Thymus (tissue), 11 donors: Measurements from ENCODE around the gene ZFHX3. TPM values are rescaled to one million over a fixed set of nuclear protein-coding genes. Genes with fewer than 3 reads are reported as not detected.

ENCODE experiments used
- DNase-seq, 9 donors: peaks; one replicate each; pipeline ENCODE4 v3.0.0-alpha.2; 2013; ENCODE audit warnings: low spot score in 9 of 9, low read depth in 6 of 9, missing footprints in 1 of 9
- H3K27ac ChIP-seq, 2 donors: one replicate each; pipeline ENCODE4 v1.5.1; 2013; ENCODE audit warnings: control low read depth in 1 of 2, low read depth in 1 of 2, low read length in 1 of 2, mild to moderate bottlenecking in 1 of 2, moderate library complexity in 1 of 2
- H3K27me3 ChIP-seq, 2 donors: one replicate each; pipeline ENCODE4 v1.5.1; 2013; ENCODE audit warnings: low read length in 1 of 2; ENCODE audit not compliant: control insufficient read depth in 2 of 2, insufficient read depth in 1 of 2
- H3K36me3 ChIP-seq, 2 donors: one replicate each; pipeline ENCODE4 v1.5.1; 2013; ENCODE audit warnings: low read length in 1 of 2, mild to moderate bottlenecking in 1 of 2, moderate library complexity in 1 of 2; ENCODE audit not compliant: control insufficient read depth in 2 of 2, insufficient read depth in 2 of 2
- H3K4me1 ChIP-seq, 2 donors: one replicate each; pipeline ENCODE4 v1.5.1; 2013; ENCODE audit warnings: low read length in 2 of 2; ENCODE audit not compliant: control insufficient read depth in 2 of 2, insufficient read depth in 2 of 2
- H3K4me3 ChIP-seq, 2 donors: one replicate each; pipeline ENCODE4 v1.5.1; 2013; ENCODE audit warnings: low read length in 2 of 2, control low read depth in 1 of 2, mild to moderate bottlenecking in 1 of 2
- H3K9me3 ChIP-seq, 2 donors: one replicate each; pipeline ENCODE4 v1.5.1; 2013; ENCODE audit warnings: low read length in 1 of 2, mild to moderate bottlenecking in 1 of 2; ENCODE audit not compliant: control insufficient read depth in 2 of 2, insufficient read depth in 1 of 2
- WGBS: extraction: QIAGEN DNeasy Blood & Tissue Kit; methylation state at CpG from one replicate; pipeline ENCODE4 v1.1.7; 2013; 5-methylcytosine and 5-hydroxymethylcytosine counted together
- polyA plus RNA-seq: library from polyadenylated mRNA; stranded (reverse); fragments of 200-250 nt; gene quantifications from one replicate; pipeline ENCODE4 v1.2.3, GENCODE V29; 2013
- total RNA-seq: library from RNA; stranded (reverse); fragments of 120-200 nt; gene quantifications from one replicate; pipeline ENCODE4 v1.2.4, GENCODE V29; 2013
- donor health status: healthy.

Gene ZFHX3
- total and polyA plus RNA-seq, 2 donors: 0.90 to 1.9 TPM

- Histone ChIP-seq H3K4me3 (no peak overlapping the region), H3K36me3 (no peaks in the 10 kb centered on the region), H3K9me3 (no peaks in the 10 kb centered on the region), H3K27ac (no peak overlapping the region), H3K4me1 (peaks cover 0 to 23% of the 10 kb centered on the region in 2 donors), H3K27me3 (peaks cover 47 to 75% of the 10 kb centered on the region in 2 donors)
- 96% methylated on average over 5 of the region's 5 CpGs for WGBS
- DNase-seq: no peak
These were observed 21.8 kb upstream of the ZFHX3 start for GRCh38 chr16:73069581-73070262.

DNA sequence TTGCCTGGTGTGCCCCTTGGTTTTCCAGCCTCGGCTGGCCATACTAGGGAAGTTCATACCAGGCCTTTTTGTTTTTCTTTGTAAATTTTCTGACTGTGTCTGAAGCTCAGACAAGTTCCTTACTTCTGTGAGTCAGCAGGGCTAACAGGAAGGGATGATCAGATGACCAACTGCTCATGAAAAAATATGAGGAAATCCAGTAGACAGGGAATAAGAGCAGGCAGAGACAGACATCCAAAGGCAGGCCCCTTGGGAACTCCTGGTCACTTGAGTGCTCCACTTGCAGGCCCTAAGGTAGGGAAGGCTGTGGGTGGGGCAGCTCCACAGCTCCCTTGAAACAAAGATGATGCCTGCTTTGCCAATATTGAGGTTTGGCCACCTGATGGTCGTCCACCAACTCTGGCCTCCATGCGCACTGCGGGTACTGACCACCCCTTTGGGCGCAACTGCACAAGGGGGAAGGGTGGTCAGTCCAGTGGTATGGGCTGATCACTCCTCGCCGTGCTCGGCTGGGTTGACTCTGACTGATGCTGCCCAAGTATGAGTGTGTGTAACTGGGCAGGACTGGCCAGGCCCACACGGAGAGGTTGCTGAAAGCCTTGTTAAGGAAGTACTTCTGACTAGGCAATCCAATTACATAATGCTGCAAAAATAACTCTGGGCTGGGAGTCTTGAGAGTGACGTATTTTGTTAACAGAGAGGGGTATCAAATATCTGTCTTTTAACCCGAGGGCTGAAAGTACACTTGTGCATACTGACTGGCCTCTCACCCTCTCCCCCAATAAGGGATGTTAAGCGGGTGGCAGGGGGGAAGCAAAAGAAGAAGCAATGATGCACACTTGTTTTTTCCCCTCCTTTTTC lies 20.8 kb upstream of the ZFHX3 start:
- peaks cover 2 to 30% of the 10 kb centered on the region in 2 donors for H3K4me1 ChIP-seq
- H3K4me3 ChIP-seq: no peak overlapping the region
- peaks cover 56 to 85% of the 10 kb centered on the region in 2 donors for H3K27me3 ChIP-seq
- H3K36me3 ChIP-seq: no peaks in the 10 kb centered on the region
- WGBS: 81% methylated on average over 12 of the region's 12 CpGs
- H3K9me3 ChIP-seq: no peaks in the 10 kb centered on the region
- DNase-seq: no peak
- peak overlapping the region in 1 of 2 donors; percentile 36 for H3K27ac ChIP-seq

DNA sequence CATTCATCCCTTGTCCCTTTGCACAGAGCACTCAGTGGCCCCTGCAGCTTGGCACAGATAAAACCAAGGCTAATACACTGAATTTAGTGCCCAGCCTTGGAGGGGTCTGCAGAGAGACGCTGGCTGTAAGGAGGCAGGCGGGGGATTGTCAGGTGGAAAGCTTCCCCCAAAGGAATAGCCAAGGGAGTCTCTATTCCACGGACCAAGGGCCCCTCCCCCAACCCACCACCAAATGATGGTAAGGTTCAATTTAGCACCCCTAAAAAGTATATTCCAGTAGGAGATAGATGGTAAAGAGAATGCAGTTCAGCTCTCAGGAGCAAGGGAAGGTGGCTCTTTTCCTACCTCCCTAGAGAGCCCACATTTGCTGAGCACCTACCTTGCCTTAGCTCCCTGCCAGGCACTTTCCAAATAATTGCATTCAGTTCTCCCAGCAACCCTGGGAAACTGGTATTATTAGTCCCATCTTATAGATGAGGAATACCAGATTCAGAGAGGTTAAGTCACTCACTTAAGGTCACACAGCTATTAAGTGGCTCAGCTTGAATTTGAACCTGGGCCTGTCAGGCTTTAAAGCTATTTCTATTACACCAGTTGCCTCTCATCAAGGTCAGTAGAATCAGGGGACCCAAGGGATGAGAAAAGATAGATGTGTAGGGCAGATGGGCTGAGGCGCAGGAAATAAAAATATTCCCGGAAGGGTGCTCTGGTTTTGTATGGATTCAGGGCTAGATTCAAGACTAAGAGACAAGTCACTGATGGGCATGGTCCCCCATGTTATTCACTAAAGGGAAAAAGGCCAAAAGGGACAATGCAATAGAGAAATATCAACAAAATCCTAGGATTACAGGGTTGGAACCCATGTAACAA lies 20.0 kb upstream of the ZFHX3 start:
- Histone ChIP-seq H3K9me3 (no peaks in the 10 kb centered on the region), H3K36me3 (no peaks in the 10 kb centered on the region), H3K4me3 (no peak overlapping the region), H3K27me3 (peaks cover 63 to 94% of the 10 kb centered on the region in 2 donors), H3K27ac (no peak overlapping the region), H3K4me1 (peaks cover 2 to 33% of the 10 kb centered on the region in 2 donors)
- WGBS: 97% methylated on average over 5 of the region's 5 CpGs
- DNase-seq: no peak

DNA sequence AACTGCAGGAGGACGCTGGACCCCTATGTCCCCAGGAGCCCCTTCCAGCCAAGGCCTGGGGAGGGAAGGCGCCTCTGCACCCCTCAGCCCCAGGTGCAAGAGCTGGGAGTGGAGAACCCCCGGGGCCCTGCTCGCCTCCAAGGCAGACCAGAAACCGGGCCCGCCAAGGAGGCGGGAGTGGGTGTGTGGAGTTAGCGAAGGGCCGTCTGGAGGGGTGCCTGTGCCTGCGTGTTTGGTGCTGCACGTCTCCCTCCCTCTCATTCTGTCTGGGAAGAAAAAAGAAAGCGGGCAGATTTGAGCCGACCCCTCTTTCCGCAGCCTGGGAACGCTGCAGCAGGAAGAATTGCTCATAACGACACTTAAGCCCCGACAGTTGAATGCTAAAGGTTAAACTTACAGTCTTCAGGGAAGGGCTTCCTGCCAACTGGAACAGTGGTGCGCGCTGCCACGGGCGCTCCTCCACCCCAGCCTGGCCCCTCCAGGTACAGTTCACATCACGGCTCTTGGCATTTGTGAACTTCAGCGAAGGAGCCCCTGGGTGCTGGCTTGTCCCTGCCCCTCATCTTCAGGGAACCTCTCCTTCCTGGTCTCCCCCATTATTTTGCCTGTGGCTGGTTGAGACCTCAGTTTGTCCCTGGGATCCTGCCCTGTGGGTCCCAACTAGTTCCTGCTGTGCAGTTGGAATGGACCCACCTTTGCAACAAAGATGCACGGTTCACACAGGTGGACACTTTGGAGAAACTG lies 19.2 kb upstream of the ZFHX3 start:
- DNase-seq: no peak
- no peaks in the 10 kb centered on the region for H3K36me3 ChIP-seq
- H3K27me3 ChIP-seq: peaks cover 70 to 98% of the 10 kb centered on the region in 2 donors
- no peaks in the 10 kb centered on the region for H3K9me3 ChIP-seq
- 81% methylated on average over 24 of the region's 24 CpGs for WGBS
- H3K4me3 ChIP-seq: no peak overlapping the region
- H3K27ac ChIP-seq: no peak overlapping the region
- peaks cover 2 to 33% of the 10 kb centered on the region in 2 donors for H3K4me1 ChIP-seq

GRCh38 chr16:73066331-73066926 lies 18.5 kb upstream of the ZFHX3 start:
- 13% methylated on average over 49 of the region's 49 CpGs for WGBS
- no peaks in the 10 kb centered on the region for H3K36me3 ChIP-seq
- H3K27ac ChIP-seq: no peak overlapping the region
- no peaks in the 10 kb centered on the region for H3K9me3 ChIP-seq
- H3K27me3 ChIP-seq: peaks cover 69 to 98% of the 10 kb centered on the region in 2 donors
- peaks cover 2 to 33% of the 10 kb centered on the region in 2 donors for H3K4me1 ChIP-seq
- H3K4me3 ChIP-seq: no peak overlapping the region
- DNase-seq: no peak

GRCh38 chr16:73065632-73066330 lies 17.9 kb upstream of the ZFHX3 start:
- no peak overlapping the region for H3K4me3 ChIP-seq
- no peak overlapping the region for H3K27ac ChIP-seq
- 9% methylated on average over 43 of the region's 43 CpGs for WGBS
- H3K4me1 ChIP-seq: peaks cover 2 to 30% of the 10 kb centered on the region in 2 donors
- H3K27me3 ChIP-seq: peaks cover 73 to 99% of the 10 kb centered on the region in 2 donors
- H3K36me3 ChIP-seq: no peaks in the 10 kb centered on the region
- H3K9me3 ChIP-seq: no peaks in the 10 kb centered on the region
- DNase-seq: no peak

- H3K4me1 ChIP-seq: peaks cover 2 to 26% of the 10 kb centered on the region in 2 donors
- H3K36me3 ChIP-seq: no peaks in the 10 kb centered on the region
- H3K9me3 ChIP-seq: no peaks in the 10 kb centered on the region
- 6% methylated on average over 24 of the region's 24 CpGs for WGBS
- DNase-seq: no peak
- no peak overlapping the region for H3K27ac ChIP-seq
- H3K4me3 ChIP-seq: no peak overlapping the region
- peaks cover 70 to 99% of the 10 kb centered on the region in 2 donors for H3K27me3 ChIP-seq
These were observed 17.1 kb upstream of the ZFHX3 start for GRCh38 chr16:73064994-73065545.
